ENCODE measurements around the gene RAB27A.

DNA sequence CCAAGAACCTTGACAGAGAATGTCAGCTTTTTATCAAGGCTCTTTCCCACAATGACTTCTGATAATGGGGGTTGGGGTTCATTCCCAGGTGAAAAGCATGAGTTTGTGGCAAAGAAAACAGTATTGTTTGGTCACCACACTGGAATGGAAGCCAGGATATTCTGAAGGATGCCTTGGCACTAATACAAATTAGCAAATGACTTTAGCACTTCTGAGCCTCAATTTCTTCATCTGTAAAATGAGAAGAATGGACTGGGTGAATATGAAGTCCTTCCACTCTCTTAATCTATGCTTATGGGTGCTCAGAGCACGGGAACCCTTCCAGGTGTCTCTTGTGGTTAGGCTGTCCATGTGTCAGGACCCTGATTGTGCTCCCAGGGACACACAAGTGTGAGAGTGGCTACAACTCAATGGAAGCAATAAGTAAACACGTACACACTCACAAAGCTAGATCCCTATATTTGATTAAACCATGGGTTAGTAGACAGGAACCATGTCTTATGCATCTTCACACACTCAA lies 21.4 kb downstream of the RAB27A start:
- TF ChIP-seq, protein P1, sequence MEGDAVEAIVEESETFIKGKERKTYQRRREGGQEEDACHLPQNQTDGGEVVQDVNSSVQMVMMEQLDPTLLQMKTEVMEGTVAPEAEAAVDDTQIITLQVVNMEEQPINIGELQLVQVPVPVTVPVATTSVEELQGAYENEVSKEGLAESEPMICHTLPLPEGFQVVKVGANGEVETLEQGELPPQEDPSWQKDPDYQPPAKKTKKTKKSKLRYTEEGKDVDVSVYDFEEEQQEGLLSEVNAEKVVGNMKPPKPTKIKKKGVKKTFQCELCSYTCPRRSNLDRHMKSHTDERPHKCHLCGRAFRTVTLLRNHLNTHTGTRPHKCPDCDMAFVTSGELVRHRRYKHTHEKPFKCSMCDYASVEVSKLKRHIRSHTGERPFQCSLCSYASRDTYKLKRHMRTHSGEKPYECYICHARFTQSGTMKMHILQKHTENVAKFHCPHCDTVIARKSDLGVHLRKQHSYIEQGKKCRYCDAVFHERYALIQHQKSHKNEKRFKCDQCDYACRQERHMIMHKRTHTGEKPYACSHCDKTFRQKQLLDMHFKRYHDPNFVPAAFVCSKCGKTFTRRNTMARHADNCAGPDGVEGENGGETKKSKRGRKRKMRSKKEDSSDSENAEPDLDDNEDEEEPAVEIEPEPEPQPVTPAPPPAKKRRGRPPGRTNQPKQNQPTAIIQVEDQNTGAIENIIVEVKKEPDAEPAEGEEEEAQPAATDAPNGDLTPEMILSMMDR (IDR thresholded peaks at IDR 0.05): no peak
- TF ChIP-seq POLR2AphosphoS5 (IDR thresholded peaks at IDR 0.05; ENCODE audit: low read depth, low read length): no peak
- TF ChIP-seq, protein P2, sequence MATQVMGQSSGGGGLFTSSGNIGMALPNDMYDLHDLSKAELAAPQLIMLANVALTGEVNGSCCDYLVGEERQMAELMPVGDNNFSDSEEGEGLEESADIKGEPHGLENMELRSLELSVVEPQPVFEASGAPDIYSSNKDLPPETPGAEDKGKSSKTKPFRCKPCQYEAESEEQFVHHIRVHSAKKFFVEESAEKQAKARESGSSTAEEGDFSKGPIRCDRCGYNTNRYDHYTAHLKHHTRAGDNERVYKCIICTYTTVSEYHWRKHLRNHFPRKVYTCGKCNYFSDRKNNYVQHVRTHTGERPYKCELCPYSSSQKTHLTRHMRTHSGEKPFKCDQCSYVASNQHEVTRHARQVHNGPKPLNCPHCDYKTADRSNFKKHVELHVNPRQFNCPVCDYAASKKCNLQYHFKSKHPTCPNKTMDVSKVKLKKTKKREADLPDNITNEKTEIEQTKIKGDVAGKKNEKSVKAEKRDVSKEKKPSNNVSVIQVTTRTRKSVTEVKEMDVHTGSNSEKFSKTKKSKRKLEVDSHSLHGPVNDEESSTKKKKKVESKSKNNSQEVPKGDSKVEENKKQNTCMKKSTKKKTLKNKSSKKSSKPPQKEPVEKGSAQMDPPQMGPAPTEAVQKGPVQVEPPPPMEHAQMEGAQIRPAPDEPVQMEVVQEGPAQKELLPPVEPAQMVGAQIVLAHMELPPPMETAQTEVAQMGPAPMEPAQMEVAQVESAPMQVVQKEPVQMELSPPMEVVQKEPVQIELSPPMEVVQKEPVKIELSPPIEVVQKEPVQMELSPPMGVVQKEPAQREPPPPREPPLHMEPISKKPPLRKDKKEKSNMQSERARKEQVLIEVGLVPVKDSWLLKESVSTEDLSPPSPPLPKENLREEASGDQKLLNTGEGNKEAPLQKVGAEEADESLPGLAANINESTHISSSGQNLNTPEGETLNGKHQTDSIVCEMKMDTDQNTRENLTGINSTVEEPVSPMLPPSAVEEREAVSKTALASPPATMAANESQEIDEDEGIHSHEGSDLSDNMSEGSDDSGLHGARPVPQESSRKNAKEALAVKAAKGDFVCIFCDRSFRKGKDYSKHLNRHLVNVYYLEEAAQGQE (IDR thresholded peaks at IDR 0.05; ENCODE audit: insufficient read depth in 1 of 2, low read depth in 2 of 2, low read length in 1 of 2): no peak
- no peak for TF ChIP-seq TCF7L2 (IDR thresholded peaks at IDR 0.05; ENCODE audit: low read depth, low read length)
- no peak for TF ChIP-seq SIN3A (IDR thresholded peaks at IDR 0.05; ENCODE audit: borderline replicate concordance, insufficient read depth, low read depth, low read length)
